Liver (tissue), 9 donors: Measurements from ENCODE around the gene GMDS. TPM values are rescaled to one million over a fixed set of nuclear protein-coding genes. Genes with fewer than 3 reads are reported as not detected.

Experiments used
- DNase-seq: peaks from one replicate; pipeline ENCODE4 v3.0.0-alpha.2; 2017; ENCODE audit warnings: low spot score
- H3K27ac ChIP-seq, 2 donors: one replicate each; pipeline ENCODE4 v1.7.0; 2013; ENCODE audit warnings: inconsistent platforms in 2 of 2, low read length in 2 of 2, control low read depth in 1 of 2, low read depth in 1 of 2, mild to moderate bottlenecking in 1 of 2
- H3K27me3 ChIP-seq, 4 donors: one replicate each; pipeline versions ENCODE4 v1.6.1 to v1.7.0; 2013; ENCODE audit warnings: low read length in 3 of 4, inconsistent platforms in 1 of 4, mild to moderate bottlenecking in 1 of 4, moderate library complexity in 1 of 4; ENCODE audit not compliant: control insufficient read depth in 4 of 4, insufficient read depth in 4 of 4
- H3K36me3 ChIP-seq, 4 donors: one replicate each; pipeline versions ENCODE4 v1.6.1 to v1.7.0; 2013; ENCODE audit warnings: low read length in 3 of 4, mild to moderate bottlenecking in 3 of 4, low read depth in 1 of 4, moderate library complexity in 1 of 4; ENCODE audit not compliant: control insufficient read depth in 4 of 4, insufficient read depth in 3 of 4
- H3K4me1 ChIP-seq, 4 donors: one replicate each; pipeline versions ENCODE4 v1.6.1 to v1.7.0; 2013; ENCODE audit warnings: low read length in 3 of 4, mild to moderate bottlenecking in 3 of 4, moderate library complexity in 1 of 4; ENCODE audit not compliant: control insufficient read depth in 4 of 4, insufficient read depth in 4 of 4
- H3K4me3 ChIP-seq, 3 donors: one replicate each; pipeline versions ENCODE4 v1.6.1 to v1.7.0; 2013; ENCODE audit warnings: low read length in 3 of 3, control low read depth in 1 of 3, low read depth in 1 of 3, mild to moderate bottlenecking in 1 of 3
- H3K9ac ChIP-seq, 2 donors: one replicate each; pipeline ENCODE4 v1.7.0; 2013; ENCODE audit warnings: low read length in 2 of 2, mild to moderate bottlenecking in 2 of 2, moderate library complexity in 2 of 2, control low read depth in 1 of 2, low read depth in 1 of 2
- H3K9me3 ChIP-seq, 4 donors: one replicate each; pipeline versions ENCODE4 v1.6.1 to v1.7.0; 2013; ENCODE audit warnings: low read length in 3 of 4; ENCODE audit not compliant: control insufficient read depth in 4 of 4
- EGR1 ChIP-seq, 2 donors: IDR thresholded peaks; 2 replicates each; pipeline ENCODE4 v1.6.1; 2016 to 2018; ENCODE audit warnings: antibody characterized with exemption in 2 of 2, low read depth in 2 of 2
- FOXA2 ChIP-seq: IDR thresholded peaks from 2 replicates; pipeline ENCODE4 v1.6.1; 2016; ENCODE audit warnings: antibody characterized with exemption
- GABPA ChIP-seq, 2 donors: IDR thresholded peaks in 1 of 2; conservative IDR thresholded peaks in 1 of 2; 2 replicates each; pipeline ENCODE4 v1.6.1; 2016; ENCODE audit warnings: antibody characterized with exemption in 2 of 2, mild to moderate bottlenecking in 1 of 2, moderate library complexity in 1 of 2
- HNF4A ChIP-seq, 2 donors: conservative IDR thresholded peaks; 2 replicates each; pipeline ENCODE4 v1.6.1; 2016; ENCODE audit warnings: antibody characterized with exemption in 2 of 2, mild to moderate bottlenecking in 2 of 2
- HNF4G ChIP-seq: IDR thresholded peaks from 2 replicates; pipeline ENCODE4 v1.6.1; 2016; ENCODE audit warnings: antibody characterized with exemption
- JUND ChIP-seq, 2 donors: IDR thresholded peaks; 2 replicates each; pipeline ENCODE4 v1.6.1; 2016; ENCODE audit warnings: antibody characterized with exemption in 2 of 2
- NR2F2 ChIP-seq: IDR thresholded peaks from 2 replicates; pipeline ENCODE4 v1.6.1; 2016; ENCODE audit warnings: antibody characterized with exemption
- RAD21 ChIP-seq, 2 donors: IDR thresholded peaks; 2 replicates each; pipeline ENCODE4 v1.6.1; 2016; ENCODE audit warnings: antibody characterized with exemption in 2 of 2, mild to moderate bottlenecking in 2 of 2
- RXRA ChIP-seq, 2 donors: IDR thresholded peaks; 2 replicates each; pipeline ENCODE4 v1.6.1; 2017 to 2018; ENCODE audit warnings: antibody characterized with exemption in 2 of 2, mild to moderate bottlenecking in 1 of 2
- TAF1 ChIP-seq: conservative IDR thresholded peaks from 2 replicates; pipeline ENCODE4 v1.6.1; 2016; ENCODE audit warnings: antibody characterized with exemption, mild to moderate bottlenecking
- YY1 ChIP-seq: IDR thresholded peaks from 2 replicates; pipeline ENCODE4 v1.6.1; 2016; ENCODE audit warnings: antibody characterized with exemption, mild to moderate bottlenecking
- WGBS: extraction: QIAGEN DNeasy Blood & Tissue Kit; methylation state at CpG from one replicate; pipeline ENCODE4 v1.1.7; 2013; 5-methylcytosine and 5-hydroxymethylcytosine counted together
- polyA plus RNA-seq, 2 donors: library from polyadenylated mRNA; stranded (reverse) in 1 of 2; unstranded in 1 of 2; fragments of 200-250 nt in 1 of 2; fragments of >200 nt in 1 of 2; fragmentation: Nextera tagmentation in 1 of 2; extraction: Ambion mirVana in 1 of 2; gene quantifications; one replicate each; pipeline versions ENCODE4 v1.2.1 to v1.2.3, GENCODE V29; 2013 to 2015
- total RNA-seq, 2 donors: library from RNA; depleted of rRNA; stranded (reverse); fragments of >200 nt; gene quantifications; one replicate each; pipeline ENCODE4 v1.2.3, GENCODE V29; 2014
- TF ChIP-seq, protein P1 (sequence below): fragments of 150-350 bp; IDR thresholded peaks from 2 replicates; pipeline ENCODE4 v1.5.1; 2017; ENCODE audit warnings: improper control_type of control experiment, low read depth, low read length; ENCODE audit not compliant: missing input control
- TF ChIP-seq, protein P2 (sequence below): IDR thresholded peaks from 2 replicates; pipeline ENCODE4 v1.6.1; 2016; ENCODE audit warnings: antibody characterized with exemption
- TF ChIP-seq, protein P3 (sequence below): IDR thresholded peaks from 2 replicates; pipeline ENCODE4 v1.6.1; 2016; ENCODE audit warnings: antibody characterized with exemption
- donor health status: healthy.
- donor health status: healthy.
- donor health status: healthy.
- donor health status: healthy.
- donor health status: healthy.

GMDS gene
- total and polyA plus RNA-seq, 4 donors = 3.5 to 15.6 (median 13.0) TPM

DNA sequence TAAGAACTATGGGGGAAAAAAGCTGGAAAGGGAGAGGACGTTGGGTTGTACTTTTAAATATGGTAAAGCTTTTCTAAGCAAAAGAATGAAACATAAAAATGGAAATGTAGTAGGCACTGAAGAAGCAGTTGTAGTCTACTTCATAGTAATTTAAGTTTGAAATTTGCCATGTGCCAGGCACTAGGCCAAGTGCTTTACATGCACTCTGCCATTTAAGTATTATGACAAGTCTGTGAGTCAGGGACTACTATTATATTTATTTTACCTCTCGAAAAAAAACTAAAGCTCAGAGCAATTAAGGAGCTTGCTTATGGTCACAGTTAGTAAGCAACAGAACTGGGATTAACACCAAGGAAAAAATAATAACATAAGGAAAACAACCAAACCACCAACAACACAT, 257.8 kb downstream of the GMDS start:
- no peak for TF ChIP-seq FOXA2
- no peak for TF ChIP-seq RXRA (IDR thresholded peaks at IDR 0.05)
- TF ChIP-seq NR2F2 = no peak
- TF ChIP-seq JUND (IDR thresholded peaks at IDR 0.05) = no peak
- WGBS = 86% methylated on average over 2 of the region's 2 CpGs
- H3K36me3 ChIP-seq = no peaks in the 10 kb centered on the region
- peaks cover 0 to 2% (median 0%) of the 10 kb centered on the region in 4 donors for H3K4me1 ChIP-seq
- no peak overlapping the region for H3K4me3 ChIP-seq
- H3K27ac ChIP-seq = no peak overlapping the region
- H3K27me3 ChIP-seq = no peaks in the 10 kb centered on the region
- no peak for DNase-seq
- H3K9ac ChIP-seq = no peak overlapping the region
- peaks cover 0 to 7% (median 0%) of the 10 kb centered on the region in 4 donors for H3K9me3 ChIP-seq

DNA sequence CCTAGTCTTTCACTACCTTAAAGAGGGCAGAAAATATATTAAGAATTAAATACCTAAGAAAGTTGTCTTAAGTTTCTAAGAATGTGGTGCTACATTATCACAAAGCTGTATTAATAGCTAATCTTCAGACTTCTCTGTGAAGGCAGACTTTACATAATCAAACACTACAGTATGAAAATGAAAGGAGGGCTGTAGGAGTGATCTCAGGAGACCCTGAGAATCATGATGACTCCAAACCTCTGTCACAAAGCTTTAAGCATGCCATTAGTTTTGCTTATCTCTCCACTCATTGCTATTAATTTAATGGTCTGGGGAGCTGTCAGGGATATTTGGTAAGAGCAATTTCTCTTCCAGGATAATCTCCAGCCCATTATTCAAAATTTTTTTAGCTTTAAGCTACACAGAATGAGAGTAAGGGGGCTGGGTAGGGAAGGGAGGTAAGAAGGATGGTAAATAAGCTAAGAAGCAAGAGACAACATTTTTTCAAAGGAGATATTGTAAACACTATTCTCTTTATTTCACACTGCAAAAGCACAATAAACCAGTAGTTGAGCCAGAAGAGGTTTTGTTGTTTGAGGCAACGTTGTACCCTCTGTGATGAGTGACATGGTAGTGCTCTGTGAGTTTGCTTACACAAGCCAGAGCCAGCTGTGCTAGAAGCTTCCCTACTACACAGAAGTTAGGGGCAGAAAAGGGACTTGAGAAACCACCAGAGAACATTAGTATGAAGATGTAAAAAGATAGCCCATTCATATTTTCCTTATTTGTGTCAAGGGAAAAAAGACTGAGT, 258.8 kb downstream of the GMDS start:
- no peak overlapping the region for H3K27ac ChIP-seq
- no peak overlapping the region for H3K9ac ChIP-seq
- WGBS = 37% methylated on average over 1 of the region's 1 CpG
- no peak overlapping the region for H3K4me3 ChIP-seq
- DNase-seq = no peak
- TF ChIP-seq RAD21 (IDR thresholded peaks at IDR 0.05) = no peak
- TF ChIP-seq YY1 = no peak
- no peak for TF ChIP-seq FOXA2
- TF ChIP-seq, protein P1, sequence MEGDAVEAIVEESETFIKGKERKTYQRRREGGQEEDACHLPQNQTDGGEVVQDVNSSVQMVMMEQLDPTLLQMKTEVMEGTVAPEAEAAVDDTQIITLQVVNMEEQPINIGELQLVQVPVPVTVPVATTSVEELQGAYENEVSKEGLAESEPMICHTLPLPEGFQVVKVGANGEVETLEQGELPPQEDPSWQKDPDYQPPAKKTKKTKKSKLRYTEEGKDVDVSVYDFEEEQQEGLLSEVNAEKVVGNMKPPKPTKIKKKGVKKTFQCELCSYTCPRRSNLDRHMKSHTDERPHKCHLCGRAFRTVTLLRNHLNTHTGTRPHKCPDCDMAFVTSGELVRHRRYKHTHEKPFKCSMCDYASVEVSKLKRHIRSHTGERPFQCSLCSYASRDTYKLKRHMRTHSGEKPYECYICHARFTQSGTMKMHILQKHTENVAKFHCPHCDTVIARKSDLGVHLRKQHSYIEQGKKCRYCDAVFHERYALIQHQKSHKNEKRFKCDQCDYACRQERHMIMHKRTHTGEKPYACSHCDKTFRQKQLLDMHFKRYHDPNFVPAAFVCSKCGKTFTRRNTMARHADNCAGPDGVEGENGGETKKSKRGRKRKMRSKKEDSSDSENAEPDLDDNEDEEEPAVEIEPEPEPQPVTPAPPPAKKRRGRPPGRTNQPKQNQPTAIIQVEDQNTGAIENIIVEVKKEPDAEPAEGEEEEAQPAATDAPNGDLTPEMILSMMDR = no peak
- no peak for TF ChIP-seq RXRA (IDR thresholded peaks at IDR 0.05)
- no peak for TF ChIP-seq EGR1 (IDR thresholded peaks at IDR 0.05; ENCODE audit: low read depth in 2 of 2)
- no peak for TF ChIP-seq TAF1
- TF ChIP-seq, protein P2, sequence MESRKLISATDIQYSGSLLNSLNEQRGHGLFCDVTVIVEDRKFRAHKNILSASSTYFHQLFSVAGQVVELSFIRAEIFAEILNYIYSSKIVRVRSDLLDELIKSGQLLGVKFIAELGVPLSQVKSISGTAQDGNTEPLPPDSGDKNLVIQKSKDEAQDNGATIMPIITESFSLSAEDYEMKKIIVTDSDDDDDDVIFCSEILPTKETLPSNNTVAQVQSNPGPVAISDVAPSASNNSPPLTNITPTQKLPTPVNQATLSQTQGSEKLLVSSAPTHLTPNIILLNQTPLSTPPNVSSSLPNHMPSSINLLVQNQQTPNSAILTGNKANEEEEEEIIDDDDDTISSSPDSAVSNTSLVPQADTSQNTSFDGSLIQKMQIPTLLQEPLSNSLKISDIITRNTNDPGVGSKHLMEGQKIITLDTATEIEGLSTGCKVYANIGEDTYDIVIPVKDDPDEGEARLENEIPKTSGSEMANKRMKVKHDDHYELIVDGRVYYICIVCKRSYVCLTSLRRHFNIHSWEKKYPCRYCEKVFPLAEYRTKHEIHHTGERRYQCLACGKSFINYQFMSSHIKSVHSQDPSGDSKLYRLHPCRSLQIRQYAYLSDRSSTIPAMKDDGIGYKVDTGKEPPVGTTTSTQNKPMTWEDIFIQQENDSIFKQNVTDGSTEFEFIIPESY = no peak
- TF ChIP-seq, protein P3, sequence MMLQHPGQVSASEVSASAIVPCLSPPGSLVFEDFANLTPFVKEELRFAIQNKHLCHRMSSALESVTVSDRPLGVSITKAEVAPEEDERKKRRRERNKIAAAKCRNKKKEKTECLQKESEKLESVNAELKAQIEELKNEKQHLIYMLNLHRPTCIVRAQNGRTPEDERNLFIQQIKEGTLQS = no peak
- TF ChIP-seq JUND (IDR thresholded peaks at IDR 0.05) = no peak
- TF ChIP-seq GABPA (IDR thresholded peaks at IDR 0.05 in 1 of 2, conservative IDR thresholded peaks at IDR 0.05 in 1 of 2) = no peak
- no peak for TF ChIP-seq NR2F2
- TF ChIP-seq HNF4A (conservative IDR thresholded peaks at IDR 0.05) = no peak
- no peak for TF ChIP-seq HNF4G
- H3K36me3 ChIP-seq = no peaks in the 10 kb centered on the region
- peaks cover 0 to under 1% (median 0%) of the 10 kb centered on the region in 4 donors for H3K4me1 ChIP-seq
- H3K9me3 ChIP-seq = peaks cover 0 to 7% (median 0%) of the 10 kb centered on the region in 4 donors
- H3K27me3 ChIP-seq = no peaks in the 10 kb centered on the region
